Astrocyte (in vitro differentiated cells and primary cell): ENCODE results near the gene STX1A. TPM values are rescaled to one million over a fixed set of nuclear protein-coding genes. Genes with fewer than 3 reads are reported as not detected.

Source experiments
- DNase-seq: peaks from one replicate; pipeline ENCODE4 v3.0.0-alpha.2; 2010; ENCODE audit warnings: low read depth
- FAIRE-seq: peaks from 2 replicates; lab custom pipeline; 2011; peaks lifted over from hg19 to GRCh38; lab: Jason Lieb, UNC
- H2AFZ ChIP-seq: 2 replicates; pipeline ENCODE4 v1.6.0; 2012; ENCODE audit warnings: low read depth, low read length, inconsistent platforms
- H3K27ac ChIP-seq: 2 replicates; pipeline ENCODE4 v1.5.1; 2011; ENCODE audit warnings: low read depth, low read length, inconsistent platforms
- H3K27me3 ChIP-seq: 2 replicates; pipeline ENCODE4 v1.6.0; 2011; ENCODE audit warnings: low read length, inconsistent platforms; ENCODE audit not compliant: insufficient read depth
- H3K36me3 ChIP-seq: 2 replicates; pipeline ENCODE4 v1.5.1; 2011; ENCODE audit warnings: low read length, inconsistent platforms; ENCODE audit not compliant: insufficient read depth
- H3K4me1 ChIP-seq: 2 replicates; pipeline ENCODE4 v1.5.1; 2011; ENCODE audit warnings: low read length, inconsistent platforms; ENCODE audit not compliant: insufficient read depth
- H3K4me2 ChIP-seq: 2 replicates; pipeline ENCODE4 v1.6.0; 2012; ENCODE audit warnings: low read length, inconsistent platforms
- H3K4me3 ChIP-seq: 2 replicates; pipeline ENCODE4 v1.5.1; 2011; ENCODE audit warnings: low read depth, mild to moderate bottlenecking, low read length, inconsistent platforms; ENCODE audit not compliant: insufficient read depth
- H3K79me2 ChIP-seq: 2 replicates; pipeline ENCODE4 v1.6.0; 2012; ENCODE audit warnings: mild to moderate bottlenecking, low read length, inconsistent platforms; ENCODE audit not compliant: insufficient read depth
- H3K9ac ChIP-seq: 2 replicates; pipeline ENCODE4 v1.6.0; 2012; ENCODE audit warnings: mild to moderate bottlenecking, low read length, inconsistent platforms
- H3K9me3 ChIP-seq: 2 replicates; pipeline ENCODE4 v1.5.1; 2012; ENCODE audit warnings: low read depth, mild to moderate bottlenecking, low read length, inconsistent platforms; ENCODE audit not compliant: insufficient read depth
- H4K20me1 ChIP-seq: 2 replicates; pipeline ENCODE4 v1.6.0; 2012; ENCODE audit warnings: low read length, inconsistent platforms; ENCODE audit not compliant: insufficient read depth
- H3K27ac Mint-ChIP-seq: one replicate; pipeline ENCODE4 v1.8.0; 2021; ENCODE audit warnings: mild to moderate bottlenecking, mixed read lengths; ENCODE audit not compliant: unreplicated experiment
- H3K27me3 Mint-ChIP-seq: one replicate; pipeline ENCODE4 v1.8.0; 2021; ENCODE audit warnings: low read depth, mixed read lengths; ENCODE audit not compliant: unreplicated experiment
- H3K36me3 Mint-ChIP-seq: one replicate; pipeline ENCODE4 v1.8.0; 2021; ENCODE audit warnings: low read depth, mixed read lengths; ENCODE audit not compliant: unreplicated experiment
- H3K4me1 Mint-ChIP-seq: one replicate; pipeline ENCODE4 v1.8.0; 2021; ENCODE audit warnings: low read depth, mixed read lengths; ENCODE audit not compliant: unreplicated experiment
- H3K4me3 Mint-ChIP-seq: one replicate; pipeline ENCODE4 v1.8.0; 2021; ENCODE audit warnings: mild to moderate bottlenecking, moderate library complexity, mixed read lengths; ENCODE audit not compliant: unreplicated experiment
- H3K9me3 Mint-ChIP-seq: one replicate; pipeline ENCODE4 v1.8.0; 2021; ENCODE audit warnings: mild to moderate bottlenecking, mixed read lengths; ENCODE audit not compliant: unreplicated experiment
- EZH2 ChIP-seq: IDR thresholded peaks from 2 replicates; pipeline ENCODE4 v1.6.1; 2012; ENCODE audit warnings: mild to moderate bottlenecking, low read length, inconsistent platforms; ENCODE audit not compliant: insufficient read depth
- total RNA-seq: library from RNA; stranded (reverse); gene quantifications from 2 replicates; pipeline ENCODE4 v1.2.1, GENCODE V29; 2021
- TF ChIP-seq, protein P1 (sequence below): IDR thresholded peaks from 2 replicates; pipeline ENCODE4 v1.5.1; 2011; ENCODE audit warnings: low read depth, mild to moderate bottlenecking, inconsistent platforms, low read length, moderate library complexity; ENCODE audit not compliant: insufficient read depth

The STX1A gene
- total RNA-seq, 1 donor from 2014 or later, result 19.7 TPM

GRCh38 chr7:73738612-73739386 is 19.3 kb upstream of the STX1A start, which contains the start of gene ABHD11:
Gene ABHD11 (minus strand): TSS chr7:73738802. CDS start chr7:73738770, 32 bp downstream.
- Histone ChIP-seq H3K4me3 (peak within 1 kb of the TSS; percentile 88), H3K27me3 (no peaks in the 10 kb centered on the region), H3K79me2 (peaks cover 7% of the 10 kb centered on the region), H3K9ac (peak within 1 kb of the TSS; percentile 89), H3K4me1 (peaks cover 16% of the 10 kb centered on the region), H3K4me2 (peak within 1 kb of the TSS; percentile 98), H3K9me3 (no peaks in the 10 kb centered on the region), H2AFZ (peak within 1 kb of the TSS; percentile 100), H4K20me1 (peaks cover 8% of the 10 kb centered on the region), H3K27ac (peak within 1 kb of the TSS; percentile 62), H3K36me3 (no peaks in the 10 kb centered on the region)
- FAIRE-seq (no peak), DNase-seq (peak; percentile 82)
- H3K27me3 Mint-ChIP-seq, result peaks cover 6% of the 10 kb centered on the region
- peak within 1 kb of the TSS; percentile 87 for H3K27ac Mint-ChIP-seq
- peaks cover 1% of the 10 kb centered on the region for H3K36me3 Mint-ChIP-seq
- H3K9me3 Mint-ChIP-seq, result no peaks in the 10 kb centered on the region
- peak within 1 kb of the TSS; percentile 92 for H3K4me3 Mint-ChIP-seq
- TF ChIP-seq, protein P1, sequence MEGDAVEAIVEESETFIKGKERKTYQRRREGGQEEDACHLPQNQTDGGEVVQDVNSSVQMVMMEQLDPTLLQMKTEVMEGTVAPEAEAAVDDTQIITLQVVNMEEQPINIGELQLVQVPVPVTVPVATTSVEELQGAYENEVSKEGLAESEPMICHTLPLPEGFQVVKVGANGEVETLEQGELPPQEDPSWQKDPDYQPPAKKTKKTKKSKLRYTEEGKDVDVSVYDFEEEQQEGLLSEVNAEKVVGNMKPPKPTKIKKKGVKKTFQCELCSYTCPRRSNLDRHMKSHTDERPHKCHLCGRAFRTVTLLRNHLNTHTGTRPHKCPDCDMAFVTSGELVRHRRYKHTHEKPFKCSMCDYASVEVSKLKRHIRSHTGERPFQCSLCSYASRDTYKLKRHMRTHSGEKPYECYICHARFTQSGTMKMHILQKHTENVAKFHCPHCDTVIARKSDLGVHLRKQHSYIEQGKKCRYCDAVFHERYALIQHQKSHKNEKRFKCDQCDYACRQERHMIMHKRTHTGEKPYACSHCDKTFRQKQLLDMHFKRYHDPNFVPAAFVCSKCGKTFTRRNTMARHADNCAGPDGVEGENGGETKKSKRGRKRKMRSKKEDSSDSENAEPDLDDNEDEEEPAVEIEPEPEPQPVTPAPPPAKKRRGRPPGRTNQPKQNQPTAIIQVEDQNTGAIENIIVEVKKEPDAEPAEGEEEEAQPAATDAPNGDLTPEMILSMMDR, result no peak
- no peak for TF ChIP-seq EZH2
- peaks cover 5% of the 10 kb centered on the region for H3K4me1 Mint-ChIP-seq

DNA sequence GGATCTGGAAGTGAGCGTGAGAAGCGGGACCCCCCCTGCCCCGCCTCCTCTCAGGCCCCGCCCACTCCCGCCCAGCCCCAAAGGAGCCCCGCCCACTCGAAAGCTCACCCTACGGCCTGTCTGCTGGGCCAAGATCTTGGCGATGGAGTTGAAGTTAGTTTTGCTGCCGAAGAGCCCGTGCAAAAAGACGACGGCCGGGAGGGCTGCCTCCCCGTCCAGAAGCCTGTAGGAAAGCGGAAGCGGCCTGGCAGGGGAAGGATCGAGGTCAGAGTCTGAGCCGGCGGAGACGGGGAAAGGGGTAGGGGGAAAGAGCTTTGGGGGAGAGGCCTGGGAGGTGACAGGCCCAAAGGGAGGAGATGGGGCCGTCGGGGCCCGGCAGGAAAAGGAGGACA is 18.7 kb upstream of the STX1A start:
- H3K27me3 Mint-ChIP-seq, result peaks cover 2% of the 10 kb centered on the region
- Histone ChIP-seq H3K4me1 (peaks cover 16% of the 10 kb centered on the region), H3K27ac (peak overlapping the region; percentile 62), H4K20me1 (peaks cover 8% of the 10 kb centered on the region), H3K36me3 (no peaks in the 10 kb centered on the region), H3K27me3 (no peaks in the 10 kb centered on the region), H3K9me3 (no peaks in the 10 kb centered on the region), H2AFZ (peak overlapping the region; percentile 93), H3K9ac (peak overlapping the region; percentile 86), H3K4me2 (peak overlapping the region; percentile 98), H3K79me2 (peaks cover 7% of the 10 kb centered on the region), H3K4me3 (peak overlapping the region; percentile 76)
- H3K4me3 Mint-ChIP-seq, result peak overlapping the region; percentile 92
- no peaks in the 10 kb centered on the region for H3K36me3 Mint-ChIP-seq
- DNase-seq (peak; percentile 17), FAIRE-seq (no peak)
- TF ChIP-seq EZH2, result no peak
- TF ChIP-seq, protein P1, result no peak
- peak overlapping the region; percentile 87 for H3K27ac Mint-ChIP-seq
- peaks cover 5% of the 10 kb centered on the region for H3K4me1 Mint-ChIP-seq
- H3K9me3 Mint-ChIP-seq, result no peaks in the 10 kb centered on the region
